Rectal smooth muscle tissue (tissue), 1 donor: ENCODE measurements around the gene TRIM33.
"Not testable (repeated sequence)": the region's sequence is repeated elsewhere in the genome, so short reads cannot be mapped to it uniquely, and the experiment has no call there.

Source experiments
- H3K27ac ChIP-seq: one replicate; pipeline ENCODE4 v1.7.0; 2013; ENCODE audit warnings: low read depth, low read length, inconsistent platforms
- H3K27me3 ChIP-seq: one replicate; pipeline ENCODE4 v1.7.0; 2013; ENCODE audit warnings: low read length; ENCODE audit not compliant: control insufficient read depth, insufficient read depth
- H3K36me3 ChIP-seq: one replicate; pipeline ENCODE4 v1.7.0; 2013; ENCODE audit warnings: low read length; ENCODE audit not compliant: control insufficient read depth, insufficient read depth
- H3K4me1 ChIP-seq: one replicate; pipeline ENCODE4 v1.7.0; 2013; ENCODE audit warnings: low read length; ENCODE audit not compliant: control insufficient read depth, insufficient read depth
- H3K4me3 ChIP-seq: one replicate; pipeline ENCODE4 v1.7.0; 2013; ENCODE audit warnings: low read length
- H3K9ac ChIP-seq: one replicate; pipeline ENCODE4 v1.7.0; 2013; ENCODE audit warnings: low read length

TRIM33 gene

DNA sequence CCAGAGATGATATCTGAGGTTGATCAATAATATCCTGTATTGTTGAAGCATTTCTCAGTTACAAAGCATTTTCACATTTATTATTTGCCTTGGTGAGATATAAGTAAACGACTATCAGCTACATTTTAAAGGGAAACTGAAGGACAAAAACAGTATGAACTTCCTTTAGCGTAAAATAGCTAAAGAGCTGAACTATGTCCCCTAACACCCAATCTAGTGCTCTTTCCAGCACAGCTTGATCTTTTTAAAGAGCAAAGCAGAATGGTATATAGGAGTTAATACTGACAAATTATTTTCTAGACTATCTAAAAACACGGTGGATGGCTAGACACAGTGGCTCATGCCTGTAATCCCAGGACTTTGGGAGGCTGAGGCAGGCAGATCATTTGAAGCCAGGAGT, 3.5 kb downstream of the TRIM33 start:
- no peaks in the 10 kb centered on the region for H3K27me3 ChIP-seq
- H3K36me3 ChIP-seq = no peaks in the 10 kb centered on the region
- H3K4me3 ChIP-seq = no peak overlapping the region
- no peak overlapping the region for H3K27ac ChIP-seq
- H3K9ac ChIP-seq = no peak overlapping the region
- peaks cover 7% of the 10 kb centered on the region for H3K4me1 ChIP-seq

DNA sequence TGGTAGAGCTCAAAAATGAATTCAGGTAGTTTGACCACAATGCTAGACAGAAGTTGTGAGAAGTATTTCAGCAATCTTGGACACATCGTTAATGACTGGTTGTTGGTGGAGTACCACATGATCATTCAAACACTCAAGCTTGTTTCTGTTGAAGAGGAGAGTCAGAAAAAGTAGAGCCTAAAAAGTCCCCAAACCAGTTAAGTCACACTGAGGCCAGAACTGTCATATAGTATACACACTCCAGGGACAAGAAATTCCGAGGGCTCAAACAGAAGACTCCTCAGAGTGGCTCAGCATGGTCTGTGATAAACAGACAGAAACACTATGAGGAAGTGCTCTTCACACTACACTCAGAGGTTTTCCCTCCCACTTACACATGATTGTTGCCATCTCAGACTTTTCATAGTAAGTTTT, 5.8 kb downstream of the TRIM33 start:
- Histone ChIP-seq H3K4me1 (peaks cover 14% of the 10 kb centered on the region), H3K36me3 (no peaks in the 10 kb centered on the region), H3K9ac (no peak overlapping the region), H3K4me3 (no peak overlapping the region), H3K27me3 (no peaks in the 10 kb centered on the region), H3K27ac (no peak overlapping the region)

DNA sequence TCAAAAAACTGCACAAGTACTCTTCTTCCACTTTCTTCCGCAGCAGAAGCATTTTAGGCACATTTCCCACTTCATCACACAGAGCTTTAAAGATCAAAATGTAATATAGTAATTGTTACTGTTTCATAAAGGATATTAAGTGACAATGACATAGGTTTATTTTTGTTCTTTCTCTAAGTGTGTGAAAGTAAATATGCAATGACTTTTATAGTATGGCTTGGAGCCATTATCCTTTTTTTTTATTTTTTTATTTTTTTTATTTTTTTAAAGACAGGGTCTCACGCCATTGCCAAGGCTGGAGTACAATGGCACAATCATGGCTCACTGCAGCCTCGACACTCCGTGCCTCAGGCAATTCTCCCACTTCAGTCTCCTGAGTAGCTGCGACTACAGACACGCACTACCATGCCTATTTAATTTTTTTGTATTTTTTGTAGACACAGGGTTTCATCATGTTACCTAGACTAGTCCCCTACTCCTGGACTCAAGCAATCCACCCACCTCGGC, 7.0 kb downstream of the TRIM33 start:
- Histone ChIP-seq H3K4me1 (peaks cover 9% of the 10 kb centered on the region), H3K27me3 (no peaks in the 10 kb centered on the region), H3K27ac (no peak overlapping the region), H3K4me3 (no peak overlapping the region), H3K9ac (no peak overlapping the region), H3K36me3 (no peaks in the 10 kb centered on the region)

DNA sequence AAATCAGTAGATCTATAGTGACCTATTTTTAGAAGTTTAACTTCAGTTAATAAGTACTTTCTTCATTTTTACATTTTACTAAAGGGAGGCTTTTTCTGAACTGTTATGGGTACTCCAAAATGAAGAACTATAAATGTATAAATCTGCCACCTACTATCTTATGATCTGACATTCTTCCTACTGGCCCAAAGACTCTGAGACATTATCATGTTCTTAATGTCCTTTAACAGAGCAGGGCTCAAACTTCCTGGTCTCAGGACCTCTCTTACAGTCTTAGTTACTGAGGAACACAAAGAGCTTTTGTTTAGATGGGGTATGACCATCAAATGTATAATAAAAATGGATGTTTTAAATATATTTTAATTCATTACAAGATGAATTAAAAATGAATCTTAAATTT, 8.9 kb downstream of the TRIM33 start:
- H3K27ac ChIP-seq = no peak overlapping the region
- no peaks in the 10 kb centered on the region for H3K36me3 ChIP-seq
- no peak overlapping the region for H3K4me3 ChIP-seq
- no peak overlapping the region for H3K9ac ChIP-seq
- H3K27me3 ChIP-seq = no peaks in the 10 kb centered on the region
- peaks cover 7% of the 10 kb centered on the region for H3K4me1 ChIP-seq

DNA sequence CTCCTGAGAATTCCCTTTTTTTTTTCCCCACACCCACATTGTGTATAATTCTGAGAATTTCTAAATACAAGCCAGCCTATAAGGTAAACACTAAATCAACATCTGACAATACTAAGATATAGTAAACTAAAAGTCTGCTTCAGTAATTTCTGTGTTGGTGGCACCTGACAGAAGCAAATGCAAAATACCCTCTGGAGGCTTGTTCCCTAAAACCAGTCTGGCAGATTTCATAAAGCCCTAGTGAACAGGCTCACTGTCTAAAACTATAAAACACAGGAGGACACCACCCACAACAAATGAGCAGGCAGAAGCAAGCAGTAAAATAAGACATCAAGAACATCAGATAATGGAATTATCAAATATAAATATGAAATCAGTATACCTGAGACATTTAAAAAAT, 11.5 kb downstream of the TRIM33 start:
- Histone ChIP-seq H3K27me3 (no peaks in the 10 kb centered on the region), H3K9ac (no peak overlapping the region), H3K27ac (no peak overlapping the region), H3K4me1 (peaks cover 7% of the 10 kb centered on the region), H3K4me3 (no peak overlapping the region), H3K36me3 (no peaks in the 10 kb centered on the region)

DNA sequence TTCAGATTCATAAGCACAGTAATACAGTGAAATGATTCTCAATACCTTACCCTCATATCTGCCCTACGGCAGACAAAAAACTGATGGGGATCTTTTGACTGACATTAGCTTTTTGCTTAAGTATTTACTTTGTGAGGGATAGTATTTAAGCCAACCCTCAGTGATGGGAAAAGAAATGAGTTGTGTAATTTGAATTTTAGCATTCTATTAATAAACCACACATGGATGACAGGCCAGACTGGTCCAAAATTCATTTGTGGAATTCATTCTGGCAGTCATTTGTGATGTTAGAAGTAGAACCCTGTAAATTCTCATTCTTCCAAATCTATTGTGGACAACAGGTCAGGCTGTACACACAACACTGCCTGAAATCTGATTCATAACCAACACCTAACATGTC, 14.9 kb downstream of the TRIM33 start:
- Histone ChIP-seq H3K4me3 (no peak overlapping the region), H3K36me3 (no peaks in the 10 kb centered on the region), H3K9ac (no peak overlapping the region), H3K4me1 (no peaks in the 10 kb centered on the region), H3K27ac (no peak overlapping the region), H3K27me3 (no peaks in the 10 kb centered on the region)

DNA sequence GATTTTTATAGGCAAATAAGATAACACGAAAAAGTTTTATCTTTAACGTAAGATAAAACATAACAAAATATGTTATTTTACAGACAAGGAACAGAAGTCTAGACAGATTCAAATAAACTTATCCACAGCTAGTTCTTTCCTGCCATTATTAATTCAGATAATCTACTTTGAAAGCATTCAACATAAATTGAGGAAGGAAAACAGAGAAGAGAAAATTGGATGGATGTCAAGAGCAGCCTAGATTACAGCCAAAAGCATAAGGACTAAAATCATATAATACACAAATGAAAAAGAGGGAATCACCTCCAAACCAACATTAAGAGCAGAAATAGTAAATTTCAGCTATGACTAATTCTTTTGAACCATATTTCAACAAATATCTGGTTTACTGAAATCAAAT, 15.5 kb downstream of the TRIM33 start:
- no peak overlapping the region for H3K27ac ChIP-seq
- no peaks in the 10 kb centered on the region for H3K4me1 ChIP-seq
- H3K4me3 ChIP-seq = no peak overlapping the region
- H3K27me3 ChIP-seq = no peaks in the 10 kb centered on the region
- no peaks in the 10 kb centered on the region for H3K36me3 ChIP-seq
- no peak overlapping the region for H3K9ac ChIP-seq

DNA sequence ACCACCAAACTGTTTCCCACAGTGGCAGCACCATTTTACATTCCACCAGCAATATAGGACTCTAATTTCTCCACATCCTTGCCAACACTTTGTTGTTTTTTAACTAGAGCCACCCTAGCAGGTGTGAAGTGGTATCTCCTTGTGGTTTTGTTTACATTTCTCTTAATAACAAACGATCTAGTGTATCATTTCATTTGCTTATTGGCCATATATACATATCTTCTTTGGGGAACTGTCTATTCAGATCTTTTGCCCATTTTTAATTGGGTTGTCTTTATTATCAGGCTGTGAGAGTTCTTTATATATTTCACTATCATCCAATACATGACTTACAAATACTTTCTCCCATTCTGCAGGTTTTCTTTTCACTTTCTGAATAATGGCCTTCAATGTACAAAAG, 18.0 kb downstream of the TRIM33 start:
- no peaks in the 10 kb centered on the region for H3K36me3 ChIP-seq
- H3K9ac ChIP-seq = no peak overlapping the region
- no peaks in the 10 kb centered on the region for H3K27me3 ChIP-seq
- H3K4me3 ChIP-seq = no peak overlapping the region
- no peak overlapping the region for H3K27ac ChIP-seq
- H3K4me1 ChIP-seq = no peaks in the 10 kb centered on the region

DNA sequence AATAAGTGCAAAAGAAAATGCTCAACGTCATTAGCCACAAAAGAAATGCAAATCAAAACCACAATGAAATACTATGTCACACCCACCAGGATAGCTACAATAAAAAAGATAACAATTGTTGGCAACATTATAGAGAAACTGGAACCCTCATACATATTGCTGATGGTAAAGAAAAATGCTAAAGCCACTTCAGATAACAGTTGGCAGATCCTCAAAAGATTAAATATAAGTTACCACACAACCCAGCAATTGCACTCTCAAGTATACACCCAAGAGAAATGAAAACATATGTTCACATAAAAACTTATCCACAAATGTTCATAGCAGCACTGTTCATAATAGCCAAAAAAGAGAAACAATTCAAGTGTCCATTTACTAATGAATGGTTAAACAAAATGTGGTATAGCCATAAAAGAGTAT, 20.7 kb downstream of the TRIM33 start:
- H3K36me3 ChIP-seq = no peaks in the 10 kb centered on the region
- H3K27me3 ChIP-seq = no peaks in the 10 kb centered on the region
- H3K4me3 ChIP-seq = no peak overlapping the region
- H3K27ac ChIP-seq = no peak overlapping the region
- no peak overlapping the region for H3K9ac ChIP-seq
- no peaks in the 10 kb centered on the region for H3K4me1 ChIP-seq

DNA sequence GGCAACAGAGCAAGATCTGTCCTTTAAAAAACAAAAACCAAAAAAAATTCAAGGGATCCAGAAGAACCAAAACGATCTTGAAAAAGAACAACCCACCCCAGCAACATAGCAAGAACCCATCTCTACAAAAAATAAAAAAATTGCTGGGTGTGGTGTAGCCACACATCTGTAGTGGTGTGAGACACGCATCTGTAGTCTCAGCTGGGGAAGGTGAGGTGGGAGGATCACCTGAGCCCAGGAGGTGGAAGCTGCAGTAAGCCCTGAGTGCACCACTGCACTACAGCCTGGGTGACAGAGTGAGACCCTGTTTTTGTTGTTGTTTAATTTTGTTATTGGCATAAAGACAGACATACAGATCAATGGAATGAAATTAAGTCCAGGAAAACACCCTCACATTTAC, 22.3 kb downstream of the TRIM33 start:
- Histone ChIP-seq H3K4me3 (no peak overlapping the region), H3K4me1 (no peaks in the 10 kb centered on the region), H3K9ac (no peak overlapping the region), H3K27ac (no peak overlapping the region), H3K36me3 (no peaks in the 10 kb centered on the region), H3K27me3 (no peaks in the 10 kb centered on the region)

DNA sequence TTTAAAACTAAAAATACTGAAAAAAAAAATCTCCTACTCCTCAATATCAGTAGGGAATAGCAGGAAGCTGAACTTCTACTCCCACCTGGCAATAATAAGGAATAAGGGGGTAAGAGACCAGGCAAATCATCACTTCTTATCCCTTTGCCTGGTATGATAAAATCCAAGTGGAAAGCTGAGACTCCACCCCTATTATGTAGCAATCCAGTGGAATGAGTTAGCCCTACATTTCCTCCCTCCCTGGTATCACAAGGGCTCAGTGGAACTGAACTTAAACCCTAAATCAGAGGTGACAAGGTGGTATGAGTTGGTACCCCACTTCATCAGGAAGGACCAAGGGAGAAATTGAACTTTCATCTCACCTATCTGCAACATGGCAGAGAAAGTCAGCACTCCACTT, 25.7 kb downstream of the TRIM33 start:
- no peak overlapping the region for H3K9ac ChIP-seq
- no peaks in the 10 kb centered on the region for H3K27me3 ChIP-seq
- no peaks in the 10 kb centered on the region for H3K4me1 ChIP-seq

DNA sequence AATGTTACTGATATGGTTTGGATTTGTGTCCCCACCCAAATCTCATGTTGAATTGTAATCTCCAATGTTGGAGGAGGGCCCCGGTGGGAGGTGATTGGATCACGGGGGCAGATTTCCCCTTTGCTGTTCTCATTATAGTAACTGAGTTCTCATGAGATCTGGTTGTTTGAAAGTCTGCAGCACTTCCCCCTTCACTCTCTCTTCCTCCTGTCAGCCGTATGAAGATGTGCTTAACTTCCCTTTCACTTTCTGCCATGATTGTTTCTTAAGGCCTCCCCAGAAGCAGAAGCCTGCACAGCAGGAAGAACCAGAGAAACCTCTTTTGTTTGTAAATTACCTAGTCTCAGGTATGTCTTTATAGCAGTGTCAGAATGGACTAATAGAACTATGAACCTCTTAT, 28.4 kb downstream of the TRIM33 start:
- Histone ChIP-seq H3K27ac (no peak overlapping the region), H3K4me3 (no peak overlapping the region), H3K9ac (no peak overlapping the region), H3K36me3 (no peaks in the 10 kb centered on the region), H3K4me1 (no peaks in the 10 kb centered on the region), H3K27me3 (no peaks in the 10 kb centered on the region)

More for the DNA sequence above, 25.7 kb downstream of the TRIM33 start:
- Histone ChIP-seq H3K27ac (no peak overlapping the region), H3K36me3 (no peaks in the 10 kb centered on the region), H3K4me3 (no peak overlapping the region)

DNA sequence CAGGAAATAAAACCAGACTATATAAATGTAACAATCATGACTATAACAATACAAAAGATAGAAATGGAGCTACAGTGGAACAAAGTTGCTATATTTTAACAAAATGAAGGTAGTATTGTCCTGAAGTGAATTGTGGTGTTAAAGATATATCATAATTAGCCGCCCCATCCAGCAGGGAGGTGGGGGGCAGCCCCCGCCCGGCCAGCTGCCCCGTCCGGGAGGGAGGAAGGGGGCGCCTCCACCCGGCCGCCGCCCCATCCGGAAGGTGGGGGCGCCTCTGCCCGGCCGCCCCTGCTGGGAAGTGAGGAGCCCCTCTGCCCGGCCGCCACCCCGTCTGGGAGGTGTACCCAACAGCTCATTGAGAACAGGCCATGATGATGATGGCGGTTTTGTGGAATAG, 31.4 kb downstream of the TRIM33 start:
- H3K27ac ChIP-seq, H3K4me3 ChIP-seq, H3K4me1 ChIP-seq, H3K27me3 ChIP-seq, H3K9ac ChIP-seq, H3K36me3 ChIP-seq: not testable (repeated sequence)
